HEK293 (cell line): ENCODE data around the gene CCNT2.

ENCODE experiments used
- CTCF ChIA-PET: fragments of 350-600 bp; formaldehyde crosslinking; extraction: SDS; loops from one replicate; lab custom pipeline; 2021; ENCODE audit warnings: antibody characterized with exemption; lab: Yijun Ruan, JAX
- POLR2A ChIA-PET: fragments of 300-600 bp; formaldehyde crosslinking; extraction: SDS; loops from one replicate; lab custom pipeline; 2020; ENCODE audit warnings: antibody characterized with exemption, inconsistent platforms; lab: Yijun Ruan, JAX
- H3K27ac ChIP-seq: fragments of 200-500 bp; sonication (Bioruptor generic); 2 replicates; pipeline ENCODE4 v1.5.1; 2014; ENCODE audit warnings: low read depth, low read length, control low read depth, inconsistent platforms; ENCODE audit errors: extremely low read depth
- H3K36me3 ChIP-seq, 2 experiments: fragments of 200-500 bp in 1 of 2; sonication (Bioruptor generic) in 1 of 2; 1 replicate in 1 of 2; 2 replicates in 1 of 2; pipeline ENCODE4 v1.5.1; 2014 to 2017; ENCODE audit warnings: inconsistent platforms in 2 of 2, low read length in 2 of 2; ENCODE audit not compliant: control insufficient read depth in 2 of 2, insufficient read depth in 1 of 2
- H3K4me1 ChIP-seq: fragments of 200-500 bp; sonication (Bioruptor generic); 2 replicates; pipeline ENCODE4 v1.5.1; 2014; ENCODE audit warnings: mild to moderate bottlenecking, low read length, inconsistent platforms; ENCODE audit not compliant: control insufficient read depth, insufficient read depth
- H3K4me3 ChIP-seq: 2 replicates; pipeline ENCODE4 v1.5.1; 2011; ENCODE audit warnings: low read depth, mild to moderate bottlenecking, control low read depth, low read length, moderate library complexity
- H3K9me3 ChIP-seq: fragments of 200-500 bp; sonication (Bioruptor generic); 2 replicates; pipeline ENCODE4 v1.5.1; 2014; ENCODE audit warnings: low read depth, low read length, inconsistent platforms; ENCODE audit not compliant: control insufficient read depth, insufficient read depth
- CTCF ChIP-seq: fragments of 450-650 bp; formaldehyde crosslinking; IDR thresholded peaks from 2 replicates; pipeline ENCODE4 v1.5.1; 2016; ENCODE audit warnings: missing biosample characterization, missing genetic modification characterization
- IKZF3 ChIP-seq: fragments of 450-650 bp; IDR thresholded peaks from 2 replicates; pipeline ENCODE4 v1.5.0; 2018; ENCODE audit warnings: missing biosample characterization, mild to moderate bottlenecking, missing genetic modification characterization, moderate library complexity
- MZF1 ChIP-seq: fragments of 450-650 bp; formaldehyde crosslinking; IDR thresholded peaks from 2 replicates; pipeline ENCODE4 v1.5.1; 2017; ENCODE audit warnings: missing biosample characterization, missing genetic modification characterization, borderline replicate concordance
- PBX3 ChIP-seq: sonication (generic); formaldehyde crosslinking; IDR thresholded peaks from 2 replicates; pipeline ENCODE4 v1.8.1; 2022; ENCODE audit warnings: mild to moderate bottlenecking, moderate library complexity, missing genetic modification reagents
- RBAK ChIP-seq: fragments of 450-650 bp; formaldehyde crosslinking; IDR thresholded peaks from 2 replicates; pipeline ENCODE4 v1.5.1; 2016; ENCODE audit warnings: missing biosample characterization, missing genetic modification characterization
- SP2 ChIP-seq: fragments of 450-650 bp; formaldehyde crosslinking; IDR thresholded peaks from 2 replicates; pipeline ENCODE4 v1.5.1; 2016; ENCODE audit warnings: missing biosample characterization, missing genetic modification characterization
- YY1 ChIP-seq: fragments of 450-650 bp; formaldehyde crosslinking; IDR thresholded peaks from 2 replicates; pipeline ENCODE4 v1.5.1; 2018; ENCODE audit warnings: missing biosample characterization, missing genetic modification characterization
- ZNF10 ChIP-seq: fragments of 450-650 bp; formaldehyde crosslinking; IDR thresholded peaks from 2 replicates; pipeline ENCODE4 v1.5.1; 2017; ENCODE audit warnings: missing biosample characterization, missing genetic modification characterization
- ZNF121 ChIP-seq: fragments of 450-650 bp; formaldehyde crosslinking; IDR thresholded peaks from 2 replicates; pipeline ENCODE4 v1.5.1; 2016; ENCODE audit warnings: missing biosample characterization, missing genetic modification characterization
- ZNF211 ChIP-seq: fragments of 450-650 bp; formaldehyde crosslinking; IDR thresholded peaks from 2 replicates; pipeline ENCODE4 v1.5.1; 2016; ENCODE audit warnings: low read depth, missing biosample characterization, missing genetic modification characterization
- ZNF223 ChIP-seq: fragments of 450-650 bp; formaldehyde crosslinking; IDR thresholded peaks from 2 replicates; pipeline ENCODE4 v1.5.1; 2016; ENCODE audit warnings: missing biosample characterization, missing genetic modification characterization
- ZNF23 ChIP-seq: fragments of 450-650 bp; formaldehyde crosslinking; IDR thresholded peaks from 2 replicates; pipeline ENCODE4 v1.5.1; 2016; ENCODE audit warnings: missing biosample characterization, missing genetic modification characterization, borderline replicate concordance
- ZNF239 ChIP-seq: fragments of 450-650 bp; formaldehyde crosslinking; IDR thresholded peaks from 2 replicates; pipeline ENCODE4 v1.5.1; 2016; ENCODE audit warnings: missing biosample characterization, missing genetic modification characterization
- ZNF335 ChIP-seq: fragments of 450-650 bp; formaldehyde crosslinking; conservative IDR thresholded peaks from 2 replicates; pipeline ENCODE4 v1.5.1; 2016; ENCODE audit warnings: missing biosample characterization, missing genetic modification characterization
- ZNF341 ChIP-seq: fragments of 450-650 bp; formaldehyde crosslinking; IDR thresholded peaks from 2 replicates; pipeline ENCODE4; 2016; ENCODE audit warnings: low read depth, missing biosample characterization, missing genetic modification characterization
- ZNF501 ChIP-seq: fragments of 450-650 bp; formaldehyde crosslinking; IDR thresholded peaks from 2 replicates; pipeline ENCODE4 v1.5.1; 2016; ENCODE audit warnings: missing biosample characterization, missing genetic modification characterization
- ZNF510 ChIP-seq: fragments of 450-650 bp; formaldehyde crosslinking; IDR thresholded peaks from 2 replicates; pipeline ENCODE4 v1.5.1; 2018; ENCODE audit warnings: mild to moderate bottlenecking, missing genetic modification characterization, missing biosample characterization; ENCODE audit not compliant: insufficient replicate concordance
- ZNF571 ChIP-seq: fragments of 450-650 bp; formaldehyde crosslinking; IDR thresholded peaks from 2 replicates; pipeline ENCODE4 v1.5.0; 2017; ENCODE audit warnings: missing biosample characterization, missing genetic modification characterization
- ZNF600 ChIP-seq: fragments of 450-650 bp; formaldehyde crosslinking; IDR thresholded peaks from 2 replicates; pipeline ENCODE4 v1.5.1; 2016; ENCODE audit warnings: missing biosample characterization, missing genetic modification characterization
- ZNF626 ChIP-seq: fragments of 450-650 bp; sonication (Bioruptor Pico); formaldehyde crosslinking; IDR thresholded peaks from 2 replicates; pipeline ENCODE4 v1.5.1; 2018; ENCODE audit warnings: missing biosample characterization, missing genetic modification characterization, inconsistent platforms
- ZNF660 ChIP-seq: fragments of 450-650 bp; IDR thresholded peaks from 2 replicates; pipeline ENCODE4 v1.5.1; 2018; ENCODE audit warnings: missing biosample characterization, mild to moderate bottlenecking, missing genetic modification characterization
- ZSCAN30 ChIP-seq: fragments of 450-650 bp; IDR thresholded peaks from 2 replicates; pipeline ENCODE4 v1.5.1; 2018; ENCODE audit warnings: missing biosample characterization, mild to moderate bottlenecking, missing genetic modification characterization, moderate library complexity

Gene CCNT2

GRCh38 chr2:134917888-134918525, 615 bp upstream of the CCNT2 start (continued):
- no peak for TF ChIP-seq MZF1 (tag by site-specific recombination)

- peak overlapping the region; percentile 97 for H3K27ac ChIP-seq
- H3K4me1 ChIP-seq: peaks cover 2% of the 10 kb centered on the region; the same call in 1 of the 2 replicates
- no peaks in the 10 kb centered on the region for H3K9me3 ChIP-seq
- ChIA-PET POLR2A (interaction anchor here (1.0 to 1.5 kb wide), 2 partner anchors 9 to 43 kb away, joined by 3 to 4 read pairs; no protein-coding TSS in a partner anchor), CTCF (interaction anchor here (0.7 kb wide), 1 partner anchor 244 kb away, joined by 3 read pairs; no protein-coding TSS in a partner anchor)
- peak overlapping the region; percentile 99 for H3K4me3 ChIP-seq
- peaks cover 4 to 23% of the 10 kb centered on the region in 2 experiments; a peak in 2 of 3 replicates for H3K36me3 ChIP-seq
- TF ChIP-seq SP2: peak; percentile 44; the same call in 1 of the 2 replicates
- TF ChIP-seq IKZF3 (tag by site-specific recombination): peak; percentile 56; the same call in 1 of the 2 replicates
- no peak for TF ChIP-seq ZNF23
- no peak for TF ChIP-seq YY1 (tag by site-specific recombination)
- 0 out of 2 replicates have a peak, but pooled peaks have one; percentile 17 for TF ChIP-seq ZNF335 (tag by site-specific recombination)
- TF ChIP-seq PBX3 (CRISPR knock-in tag): no peak
- TF ChIP-seq ZNF660: peak; percentile 99
- TF ChIP-seq ZNF501 (tag by site-specific recombination): no peak
- TF ChIP-seq ZSCAN30: 0 out of 2 replicates have a peak, but pooled peaks have one; percentile 5
These were observed 954 bp downstream of the CCNT2 start for GRCh38 chr2:134919341-134920210.

GRCh38 chr2:134924912-134925311, 6.3 kb downstream of the CCNT2 start:
- CTCF ChIA-PET: no interaction called here
- TF ChIP-seq ZNF211 (tag by site-specific recombination) (no peak), ZNF10 (no peak), ZNF571 (tag by site-specific recombination) (no peak)
- Histone ChIP-seq H3K4me3 (no peak overlapping the region), H3K4me1 (peaks cover 5% of the 10 kb centered on the region; the same call in 1 of the 2 replicates), H3K9me3 (no peaks in the 10 kb centered on the region), H3K36me3 (peaks cover 9 to 29% of the 10 kb centered on the region in 2 experiments; a peak in 2 of 3 replicates), H3K27ac (no peak overlapping the region)
- POLR2A ChIA-PET: no interaction called here

- Histone ChIP-seq H3K4me3 (no peak overlapping the region), H3K9me3 (no peaks in the 10 kb centered on the region), H3K36me3 (peaks cover 9 to 25% of the 10 kb centered on the region in 2 experiments; a peak in 2 of 3 replicates), H3K27ac (peak overlapping the region; percentile 45; the same call in 1 of the 2 replicates), H3K4me1 (peaks cover 5% of the 10 kb centered on the region; the same call in 1 of the 2 replicates)
- CTCF ChIA-PET: no interaction called here
- POLR2A ChIA-PET: no interaction called here
- TF ChIP-seq RBAK (tag by site-specific recombination): no peak
- no peak for TF ChIP-seq ZNF510 (tag by site-specific recombination)
- TF ChIP-seq ZNF239 (tag by site-specific recombination): no peak
- no peak for TF ChIP-seq ZNF121 (tag by site-specific recombination)
- TF ChIP-seq ZNF600: 0 out of 2 replicates have a peak, but pooled peaks have one; percentile 31
- TF ChIP-seq ZNF341 (tag by site-specific recombination): no peak
- no peak for TF ChIP-seq ZNF626 (tag by site-specific recombination)
- TF ChIP-seq ZNF223: no peak
- no peak for TF ChIP-seq CTCF (tag by site-specific recombination)
These were observed 7.8 kb downstream of the CCNT2 start for GRCh38 chr2:134926231-134926931.
